Fibroblast of skin of right biceps (primary cell): ENCODE data around the gene CSPG5.

Source experiments
- DNase-seq: peaks from one replicate; pipeline ENCODE4 v3.0.0-alpha.2; 2013

The CSPG5 gene

DNA sequence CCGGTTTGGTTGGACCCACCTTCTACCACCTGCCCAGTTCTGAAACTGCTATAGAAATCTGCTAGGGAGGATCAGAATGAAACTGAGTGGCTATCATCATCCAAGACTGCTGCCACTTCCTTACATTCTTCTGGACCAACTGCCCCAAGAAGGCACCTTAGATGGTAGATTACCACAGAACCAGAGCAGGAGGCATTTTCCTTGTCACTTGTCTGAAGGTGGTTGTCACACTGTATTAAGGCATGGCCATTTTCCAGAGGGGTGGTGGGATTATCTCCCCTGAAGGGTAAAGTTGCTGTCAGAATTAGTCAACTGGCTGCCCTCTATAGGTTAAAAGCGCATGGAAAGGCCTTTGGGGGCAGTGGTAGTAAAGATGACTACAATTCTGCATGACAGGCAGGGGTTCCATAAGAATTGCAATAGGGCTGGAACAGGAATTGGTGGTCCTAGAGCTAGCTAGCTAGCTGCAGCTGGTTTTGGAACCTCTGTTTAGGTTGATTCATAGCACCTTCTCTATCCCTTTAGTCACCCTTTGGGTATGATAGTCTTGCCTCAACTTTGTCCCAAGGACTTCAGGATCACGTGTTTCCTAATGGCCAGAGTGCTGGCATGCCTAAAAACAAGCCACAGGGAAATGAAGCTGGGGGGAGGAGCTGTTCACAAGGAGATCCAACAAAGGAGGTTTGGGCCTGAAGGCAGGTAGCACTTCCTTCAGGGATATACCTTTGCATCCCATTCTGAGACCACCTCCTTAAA, 4.8 kb upstream of the CSPG5 start:
- DNase-seq = no peak

GRCh38 chr3:47581835-47582234, 3.2 kb upstream of the CSPG5 start:
- no peak for DNase-seq

DNA sequence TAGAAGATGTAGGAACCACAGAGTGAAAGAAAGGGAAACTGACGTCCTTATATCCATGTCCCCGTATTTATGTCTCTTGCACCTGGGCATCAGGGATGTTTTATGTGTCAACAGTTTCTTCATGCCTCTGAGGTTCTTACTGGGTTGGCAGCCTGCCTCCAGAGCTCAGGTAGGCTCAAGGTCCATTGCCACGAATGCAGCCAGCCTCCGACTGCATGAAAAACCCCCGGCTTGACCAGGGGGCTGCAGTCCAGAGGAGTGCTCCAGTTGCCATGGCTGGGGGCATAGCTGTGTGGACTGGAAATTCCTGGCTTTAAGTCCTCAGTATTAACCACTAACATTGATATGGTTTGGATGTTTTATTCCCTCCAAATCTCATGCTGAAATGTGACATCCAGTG, 2.8 kb upstream of the CSPG5 start:
- no peak for DNase-seq

DNA sequence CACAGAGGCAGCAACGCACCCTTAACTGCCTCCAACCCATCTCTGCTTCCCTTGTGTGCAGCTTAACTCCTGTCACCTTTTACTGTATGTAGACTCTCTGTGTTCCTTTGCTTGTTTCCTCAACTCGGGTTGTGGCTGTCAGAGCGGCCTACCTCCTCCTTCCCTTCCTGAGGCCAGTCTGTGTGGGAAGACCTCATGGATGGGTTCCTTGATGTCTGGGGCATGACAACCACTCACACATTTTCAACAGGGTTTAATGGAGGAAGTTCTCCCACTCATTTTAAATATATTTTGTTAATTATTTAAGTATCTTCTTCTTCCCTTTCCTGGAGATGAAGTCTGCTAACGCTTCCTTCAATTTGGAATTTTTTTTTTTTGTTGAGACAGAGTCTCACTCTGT, 1.8 kb upstream of the CSPG5 start:
- DNase-seq = no peak

DNA sequence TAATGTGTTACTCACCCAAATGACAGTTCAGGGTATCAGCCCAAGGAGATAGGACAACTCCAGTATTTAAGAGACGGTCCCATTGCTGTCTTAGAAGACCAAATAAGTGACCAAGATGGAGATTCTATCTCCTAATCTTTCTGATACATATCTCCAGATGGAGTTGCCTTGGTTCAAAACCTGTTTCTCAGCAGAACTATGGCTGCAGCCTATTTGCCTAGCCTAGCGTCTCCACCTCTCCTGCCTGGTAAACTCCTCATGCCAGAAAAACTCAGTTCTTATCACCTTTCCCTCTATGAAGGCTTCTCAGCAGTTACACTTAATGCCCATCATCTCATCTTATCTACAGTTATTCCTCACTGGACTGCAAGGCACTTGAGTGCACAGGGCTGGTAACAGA, 1.2 kb upstream of the CSPG5 start:
- DNase-seq = no peak

GRCh38 chr3:47578119-47578632, 489 bp downstream of the CSPG5 start:
- DNase-seq = peak; percentile 15

DNA sequence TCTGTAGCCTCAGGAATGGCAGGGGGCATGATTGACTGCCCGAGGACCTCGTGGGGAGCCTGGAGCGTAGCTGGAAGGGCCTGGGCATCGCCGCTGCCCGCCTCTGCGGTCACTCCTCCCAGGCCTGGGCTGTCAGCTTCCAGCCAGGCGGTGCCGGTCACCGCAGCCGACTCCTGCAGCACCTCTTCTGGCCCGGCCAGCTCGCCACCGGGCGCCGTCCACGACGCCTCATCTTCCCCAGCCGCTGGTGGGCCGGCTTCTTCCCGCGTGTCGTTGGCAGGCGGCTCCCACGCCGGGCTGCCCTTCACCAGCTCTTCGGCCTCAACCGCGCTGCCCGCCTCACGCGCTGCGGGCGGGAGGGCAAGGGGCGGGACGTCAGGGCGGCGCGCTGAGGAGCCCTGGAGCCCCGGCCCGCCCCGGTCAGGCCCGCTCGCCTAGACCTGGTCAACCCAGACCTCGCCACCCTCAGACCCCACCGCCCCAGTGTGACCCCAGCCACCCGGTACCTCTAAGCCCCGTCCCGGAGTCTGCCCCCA, 1.0 kb downstream of the CSPG5 start:
- no peak for DNase-seq

- no peak for DNase-seq
Observed at GRCh38 chr3:47573190-47574172, 5.2 kb downstream of the CSPG5 start.

- DNase-seq = no peak
Observed at GRCh38 chr3:47571391-47572175, 7.1 kb downstream of the CSPG5 start.

DNA sequence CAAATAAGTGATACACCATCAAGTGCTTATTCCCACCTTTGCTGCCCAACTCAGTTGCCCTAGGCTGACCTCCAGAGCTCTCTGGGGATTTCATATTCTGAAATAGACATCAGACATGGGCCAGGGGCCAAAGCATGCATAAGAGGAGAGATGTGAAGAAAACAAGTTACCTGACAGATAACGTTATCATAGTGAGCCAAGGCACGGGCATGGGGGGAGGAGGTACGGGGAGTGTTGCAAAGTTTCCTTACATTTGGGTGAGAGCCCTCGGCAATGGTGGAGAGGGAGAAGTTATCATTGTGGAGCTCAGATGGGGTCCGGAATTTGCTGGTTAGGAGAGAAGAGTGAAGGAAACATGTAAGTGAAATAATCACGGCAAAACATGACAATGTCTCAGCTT, 9.8 kb downstream of the CSPG5 start:
- DNase-seq = no peak

GRCh38 chr3:47567149-47567548, 11.5 kb downstream of the CSPG5 start:
- DNase-seq = no peak

- DNase-seq = no peak
Observed at GRCh38 chr3:47566667-47567066, 12.0 kb downstream of the CSPG5 start.

GRCh38 chr3:47565734-47566550, 12.7 kb downstream of the CSPG5 start:
- DNase-seq = no peak

DNA sequence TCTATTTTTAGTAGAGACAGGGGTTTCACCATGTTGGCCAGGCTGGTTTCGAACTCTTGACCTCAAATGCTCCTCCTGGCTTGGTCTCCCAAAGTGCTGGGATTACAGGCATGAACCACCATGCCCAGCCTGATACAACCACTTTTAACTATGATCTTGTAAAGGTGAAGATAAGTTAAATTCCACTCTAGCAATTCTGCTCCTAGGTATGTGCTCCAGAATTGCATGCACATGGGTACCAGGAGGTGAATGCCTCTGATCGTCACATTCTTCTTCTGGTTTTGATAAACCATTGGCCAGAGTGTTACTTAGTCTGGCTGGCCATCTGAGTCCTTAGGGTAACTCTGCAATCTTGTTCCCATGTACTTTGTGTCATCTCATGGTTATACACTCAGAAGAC, 22.3 kb downstream of the CSPG5 start:
- no peak for DNase-seq

- no peak for DNase-seq
Observed at GRCh38 chr3:47554335-47554734, 24.3 kb downstream of the CSPG5 start.

DNA sequence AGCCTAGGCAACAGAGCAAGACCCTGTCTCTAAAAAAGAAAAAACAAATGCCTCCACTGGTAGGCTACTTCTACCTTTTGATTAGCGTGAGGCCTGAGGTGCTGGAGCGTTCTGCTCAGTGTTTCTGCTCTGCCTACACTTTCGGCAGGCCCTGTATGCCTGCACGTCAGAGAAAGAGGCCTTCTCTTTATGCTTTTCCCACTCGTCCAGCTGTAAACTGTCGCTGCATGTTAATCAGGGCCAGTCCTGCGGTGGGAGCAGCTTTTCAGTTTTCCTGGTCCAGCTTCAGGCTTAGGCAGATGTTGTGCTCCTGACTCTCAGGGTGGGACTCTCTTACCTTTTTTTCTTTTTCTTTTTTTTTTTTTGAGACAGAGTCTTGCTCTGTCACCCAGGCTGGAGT, 25.3 kb downstream of the CSPG5 start:
- no peak for DNase-seq

GRCh38 chr3:47542471-47543173, 36.0 kb downstream of the CSPG5 start:
- peak; percentile 14 for DNase-seq

DNA sequence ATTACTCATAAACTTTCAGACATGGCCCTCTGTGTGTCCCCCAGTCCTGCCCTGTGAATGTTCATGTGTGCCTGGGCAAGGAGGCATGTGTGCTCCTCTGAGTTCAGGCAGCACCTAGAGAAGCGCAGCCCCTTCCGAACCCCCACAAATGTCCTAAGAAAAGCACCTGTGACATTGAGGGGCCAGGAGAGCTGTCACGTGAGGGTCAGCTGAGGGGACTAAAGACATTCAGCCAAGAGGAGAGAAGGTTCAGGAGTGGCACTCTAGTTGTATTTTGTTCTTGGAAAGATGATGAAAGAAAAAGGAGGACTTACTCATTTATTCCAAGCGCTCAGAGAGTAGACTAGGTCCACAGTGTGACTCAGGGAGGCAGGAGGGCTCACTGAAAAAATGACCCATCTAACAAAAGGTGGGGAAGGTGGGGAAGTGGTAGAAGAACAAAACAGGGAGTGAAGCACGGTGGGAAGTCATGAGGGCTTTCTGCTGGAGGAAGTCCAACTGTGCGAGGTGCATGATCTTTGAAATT, 37.0 kb downstream of the CSPG5 start:
- peak; percentile 3 for DNase-seq

DNA sequence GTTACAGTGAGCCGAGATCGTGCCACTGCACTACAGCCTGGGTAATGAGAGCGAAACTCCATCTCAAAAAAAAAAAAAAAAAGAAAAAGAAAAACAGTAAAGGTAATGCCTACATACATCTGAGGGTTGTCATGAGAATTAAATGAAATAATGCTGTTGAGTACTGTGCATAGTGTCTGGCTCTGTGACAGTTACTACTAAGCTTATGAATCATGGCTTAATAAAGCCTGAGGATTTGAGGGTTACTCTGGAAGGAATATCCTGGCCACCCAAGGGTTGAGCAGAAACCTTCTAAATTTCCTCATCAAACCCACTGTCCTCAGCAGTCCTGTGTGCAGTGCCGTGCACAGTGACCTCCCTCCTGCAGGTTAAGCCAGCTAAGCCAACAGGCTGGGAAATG, 38.4 kb downstream of the CSPG5 start:
- peak; percentile 13 for DNase-seq

GRCh38 chr3:47536967-47537366, 41.7 kb downstream of the CSPG5 start:
- no peak for DNase-seq
